ENCODE results near the gene TIPARP.

TIPARP gene

GRCh38 chr3:156658732-156659090, 15.7 kb upstream of the TIPARP start:
- no peak for FAIRE-seq
- no peak for TF ChIP-seq CTCF (IDR thresholded peaks at IDR 0.05; ENCODE audit: insufficient read depth, missing control alignments)

GRCh38 chr3:156659260-156659659, 15.1 kb upstream of the TIPARP start:
- no peak for TF ChIP-seq CTCF (IDR thresholded peaks at IDR 0.05; ENCODE audit: insufficient read depth, missing control alignments)
- DNase-seq (ENCODE audit: insufficient read length, low spot score) (no peak), FAIRE-seq (no peak)

More at GRCh38 chr3:156658732-156659090, 15.7 kb upstream of the TIPARP start:
- no peak for DNase-seq (ENCODE audit: insufficient read length, low spot score)

GRCh38 chr3:156661155-156661554, 13.2 kb upstream of the TIPARP start:
- FAIRE-seq (no peak), DNase-seq (ENCODE audit: insufficient read length, low spot score) (no peak)
- TF ChIP-seq CTCF (IDR thresholded peaks at IDR 0.05; ENCODE audit: insufficient read depth, missing control alignments): no peak

GRCh38 chr3:156664011-156664830, 10.2 kb upstream of the TIPARP start:
- FAIRE-seq (no peak), DNase-seq (ENCODE audit: insufficient read length, low spot score) (no peak)
- TF ChIP-seq CTCF (IDR thresholded peaks at IDR 0.05; ENCODE audit: insufficient read depth, missing control alignments): no peak

GRCh38 chr3:156664831-156665178, 9.6 kb upstream of the TIPARP start:
- no peak for FAIRE-seq
- no peak for DNase-seq (ENCODE audit: insufficient read length, low spot score)
- no peak for TF ChIP-seq CTCF (IDR thresholded peaks at IDR 0.05; ENCODE audit: insufficient read depth, missing control alignments)

- DNase-seq (ENCODE audit: insufficient read length, low spot score) (no peak), FAIRE-seq (no peak)
- no peak for TF ChIP-seq CTCF (IDR thresholded peaks at IDR 0.05; ENCODE audit: insufficient read depth, missing control alignments)
These were observed 9.1 kb upstream of the TIPARP start for GRCh38 chr3:156665291-156665690.

GRCh38 chr3:156666073-156666472, 8.3 kb upstream of the TIPARP start:
- FAIRE-seq (no peak), DNase-seq (ENCODE audit: insufficient read length, low spot score) (no peak)
- no peak for TF ChIP-seq CTCF (IDR thresholded peaks at IDR 0.05; ENCODE audit: insufficient read depth, missing control alignments)

Data from D721Med (cell line).